Liver (tissue), 3 donors: ENCODE measurements around the gene APRT.

ENCODE experiments used
- ATF3 ChIP-seq: IDR thresholded peaks from 2 replicates; pipeline ENCODE4 v1.6.1; 2016; ENCODE audit warnings: antibody characterized with exemption
- CTCF ChIP-seq: fragments of 150-350 bp; IDR thresholded peaks from 2 replicates; pipeline ENCODE4 v1.5.1; 2017; ENCODE audit warnings: improper control_type of control experiment, low read depth, low read length; ENCODE audit not compliant: missing input control
- GABPA ChIP-seq, 2 donors: IDR thresholded peaks in 1 of 2; conservative IDR thresholded peaks in 1 of 2; 2 replicates each; pipeline ENCODE4 v1.6.1; 2016; ENCODE audit warnings: antibody characterized with exemption in 2 of 2, mild to moderate bottlenecking in 1 of 2, moderate library complexity in 1 of 2
- JUND ChIP-seq, 2 donors: IDR thresholded peaks; 2 replicates each; pipeline ENCODE4 v1.6.1; 2016; ENCODE audit warnings: antibody characterized with exemption in 2 of 2
- MAX ChIP-seq: IDR thresholded peaks from 2 replicates; pipeline ENCODE4 v1.6.1; 2016; ENCODE audit warnings: antibody characterized with exemption
- RAD21 ChIP-seq, 2 donors: IDR thresholded peaks; 2 replicates each; pipeline ENCODE4 v1.6.1; 2016; ENCODE audit warnings: antibody characterized with exemption in 2 of 2, mild to moderate bottlenecking in 2 of 2
- REST ChIP-seq: IDR thresholded peaks from 2 replicates; pipeline ENCODE4 v1.6.1; 2016; ENCODE audit warnings: antibody characterized with exemption, mild to moderate bottlenecking
- SP1 ChIP-seq: IDR thresholded peaks from 2 replicates; pipeline ENCODE4 v1.6.1; 2018; ENCODE audit warnings: antibody characterized with exemption, mild to moderate bottlenecking
- TAF1 ChIP-seq: conservative IDR thresholded peaks from 2 replicates; pipeline ENCODE4 v1.6.1; 2016; ENCODE audit warnings: antibody characterized with exemption, mild to moderate bottlenecking
- donor health status: healthy.
- donor health status: healthy.

GRCh38 chr16:88815227-88815626, 3.5 kb upstream of the APRT start:
- TF ChIP-seq CTCF (no peak), REST (no peak), MAX (no peak), TAF1 (no peak), SP1 (no peak), ATF3 (no peak), RAD21 (IDR thresholded peaks at IDR 0.05) (no peak), JUND (IDR thresholded peaks at IDR 0.05) (no peak), GABPA (IDR thresholded peaks at IDR 0.05 in 1 of 2, conservative IDR thresholded peaks at IDR 0.05 in 1 of 2) (no peak)
